Epidermal melanocyte (primary cell): ENCODE measurements around the gene OR13C2.
"Not testable (repeated sequence)": the region's sequence is repeated elsewhere in the genome, so short reads cannot be mapped to it uniquely, and the experiment has no call there.

ENCODE experiments used
- DNase-seq: peaks from one replicate; pipeline ENCODE4 v3.0.0; 2011; ENCODE audit warnings: low spot score; ENCODE audit not compliant: insufficient read length

OR13C2 gene

GRCh38 chr9:104605527-104605926, at the start of gene OR13C2:
OR13C2 (minus strand) TSS chr9:104605627; CDS start chr9:104605627, 0 bp downstream.
- DNase-seq = not testable (repeated sequence)

- no peak for DNase-seq
Measured at GRCh38 chr9:104635456-104635855, 30.0 kb upstream of the OR13C2 start.

GRCh38 chr9:104633976-104634520, 28.6 kb upstream of the OR13C2 start:
- DNase-seq = no peak

- DNase-seq = not testable (repeated sequence)
Measured at GRCh38 chr9:104625964-104626363, 20.5 kb upstream of the OR13C2 start.

GRCh38 chr9:104618104-104618503, 12.7 kb upstream of the OR13C2 start, which contains the start of gene OR13C9:
OR13C9 (minus strand) TSS chr9:104618204; CDS start chr9:104618204, 0 bp downstream.
- no peak for DNase-seq

- DNase-seq = no peak
Measured at GRCh38 chr9:104617418-104617817, 12.0 kb upstream of the OR13C2 start.

GRCh38 chr9:104611213-104611612, 5.8 kb upstream of the OR13C2 start:
- no peak for DNase-seq

GRCh38 chr9:104608336-104608735, 2.9 kb upstream of the OR13C2 start:
- no peak for DNase-seq

GRCh38 chr9:104606152-104606551, 725 bp upstream of the OR13C2 start:
- no peak for DNase-seq

GRCh38 chr9:104604801-104605200, 626 bp downstream of the OR13C2 start:
- DNase-seq = no peak

GRCh38 chr9:104599313-104599712, 6.1 kb downstream of the OR13C2 start, which contains the start of gene OR13C5:
OR13C5 (minus strand) TSS chr9:104599413; CDS start chr9:104599413, 0 bp downstream.
- not testable (repeated sequence) for DNase-seq

GRCh38 chr9:104598749-104599148, 6.7 kb downstream of the OR13C2 start:
- not testable (repeated sequence) for DNase-seq

GRCh38 chr9:104589626-104590025, 15.8 kb downstream of the OR13C2 start:
- DNase-seq = no peak

GRCh38 chr9:104586496-104587180, 18.8 kb downstream of the OR13C2 start:
- no peak for DNase-seq

GRCh38 chr9:104580562-104580961, 24.9 kb downstream of the OR13C2 start:
- DNase-seq = no peak

GRCh38 chr9:104577263-104577662, 28.2 kb downstream of the OR13C2 start:
- no peak for DNase-seq

- no peak for DNase-seq
Measured at GRCh38 chr9:104575456-104575855, 30.0 kb downstream of the OR13C2 start.

- no peak for DNase-seq
Measured at GRCh38 chr9:104572612-104573011, 32.8 kb downstream of the OR13C2 start.

GRCh38 chr9:104568868-104569267, 36.6 kb downstream of the OR13C2 start, which contains the start of gene OR13C8:
OR13C8 (plus strand) TSS chr9:104569168; CDS start chr9:104569168, 0 bp downstream.
- no peak for DNase-seq

GRCh38 chr9:104564358-104564757, 41.1 kb downstream of the OR13C2 start:
- DNase-seq = no peak

GRCh38 chr9:104556830-104557634, 48.4 kb downstream of the OR13C2 start:
- no peak for DNase-seq

GRCh38 chr9:104555521-104555920, 49.9 kb downstream of the OR13C2 start:
- DNase-seq = no peak
